Liver (tissue), 9 donors: Measurements from ENCODE around the gene UNC13C. TPM values are rescaled to one million over a fixed set of nuclear protein-coding genes. Genes with fewer than 3 reads are reported as not detected.

Source experiments
- DNase-seq: peaks from one replicate; pipeline ENCODE4 v3.0.0-alpha.2; 2017; ENCODE audit warnings: low spot score
- H3K27ac ChIP-seq, 2 donors: one replicate each; pipeline ENCODE4 v1.7.0; 2013; ENCODE audit warnings: inconsistent platforms in 2 of 2, low read length in 2 of 2, control low read depth in 1 of 2, low read depth in 1 of 2, mild to moderate bottlenecking in 1 of 2
- H3K27me3 ChIP-seq, 4 donors: one replicate each; pipeline versions ENCODE4 v1.6.1 to v1.7.0; 2013; ENCODE audit warnings: low read length in 3 of 4, inconsistent platforms in 1 of 4, mild to moderate bottlenecking in 1 of 4, moderate library complexity in 1 of 4; ENCODE audit not compliant: control insufficient read depth in 4 of 4, insufficient read depth in 4 of 4
- H3K36me3 ChIP-seq, 4 donors: one replicate each; pipeline versions ENCODE4 v1.6.1 to v1.7.0; 2013; ENCODE audit warnings: low read length in 3 of 4, mild to moderate bottlenecking in 3 of 4, low read depth in 1 of 4, moderate library complexity in 1 of 4; ENCODE audit not compliant: control insufficient read depth in 4 of 4, insufficient read depth in 3 of 4
- H3K4me1 ChIP-seq, 4 donors: one replicate each; pipeline versions ENCODE4 v1.6.1 to v1.7.0; 2013; ENCODE audit warnings: low read length in 3 of 4, mild to moderate bottlenecking in 3 of 4, moderate library complexity in 1 of 4; ENCODE audit not compliant: control insufficient read depth in 4 of 4, insufficient read depth in 4 of 4
- H3K4me3 ChIP-seq, 3 donors: one replicate each; pipeline versions ENCODE4 v1.6.1 to v1.7.0; 2013; ENCODE audit warnings: low read length in 3 of 3, control low read depth in 1 of 3, low read depth in 1 of 3, mild to moderate bottlenecking in 1 of 3
- H3K9ac ChIP-seq, 2 donors: one replicate each; pipeline ENCODE4 v1.7.0; 2013; ENCODE audit warnings: low read length in 2 of 2, mild to moderate bottlenecking in 2 of 2, moderate library complexity in 2 of 2, control low read depth in 1 of 2, low read depth in 1 of 2
- H3K9me3 ChIP-seq, 4 donors: one replicate each; pipeline versions ENCODE4 v1.6.1 to v1.7.0; 2013; ENCODE audit warnings: low read length in 3 of 4; ENCODE audit not compliant: control insufficient read depth in 4 of 4
- ATF3 ChIP-seq: IDR thresholded peaks from 2 replicates; pipeline ENCODE4 v1.6.1; 2016; ENCODE audit warnings: antibody characterized with exemption
- CTCF ChIP-seq: fragments of 150-350 bp; IDR thresholded peaks from 2 replicates; pipeline ENCODE4 v1.5.1; 2017; ENCODE audit warnings: improper control_type of control experiment, low read depth, low read length; ENCODE audit not compliant: missing input control
- EGR1 ChIP-seq, 2 donors: IDR thresholded peaks; 2 replicates each; pipeline ENCODE4 v1.6.1; 2016 to 2018; ENCODE audit warnings: antibody characterized with exemption in 2 of 2, low read depth in 2 of 2
- FOXA1 ChIP-seq: IDR thresholded peaks from 2 replicates; pipeline ENCODE4 v1.6.1; 2016; ENCODE audit warnings: antibody characterized with exemption
- GABPA ChIP-seq, 2 donors: IDR thresholded peaks in 1 of 2; conservative IDR thresholded peaks in 1 of 2; 2 replicates each; pipeline ENCODE4 v1.6.1; 2016; ENCODE audit warnings: antibody characterized with exemption in 2 of 2, mild to moderate bottlenecking in 1 of 2, moderate library complexity in 1 of 2
- HNF4A ChIP-seq, 2 donors: conservative IDR thresholded peaks; 2 replicates each; pipeline ENCODE4 v1.6.1; 2016; ENCODE audit warnings: antibody characterized with exemption in 2 of 2, mild to moderate bottlenecking in 2 of 2
- HNF4G ChIP-seq: IDR thresholded peaks from 2 replicates; pipeline ENCODE4 v1.6.1; 2016; ENCODE audit warnings: antibody characterized with exemption
- JUND ChIP-seq, 2 donors: IDR thresholded peaks; 2 replicates each; pipeline ENCODE4 v1.6.1; 2016; ENCODE audit warnings: antibody characterized with exemption in 2 of 2
- MAX ChIP-seq: IDR thresholded peaks from 2 replicates; pipeline ENCODE4 v1.6.1; 2016; ENCODE audit warnings: antibody characterized with exemption
- NR2F2 ChIP-seq: IDR thresholded peaks from 2 replicates; pipeline ENCODE4 v1.6.1; 2016; ENCODE audit warnings: antibody characterized with exemption
- RAD21 ChIP-seq, 2 donors: IDR thresholded peaks; 2 replicates each; pipeline ENCODE4 v1.6.1; 2016; ENCODE audit warnings: antibody characterized with exemption in 2 of 2, mild to moderate bottlenecking in 2 of 2
- REST ChIP-seq: IDR thresholded peaks from 2 replicates; pipeline ENCODE4 v1.6.1; 2016; ENCODE audit warnings: antibody characterized with exemption, mild to moderate bottlenecking
- RXRA ChIP-seq, 2 donors: IDR thresholded peaks; 2 replicates each; pipeline ENCODE4 v1.6.1; 2017 to 2018; ENCODE audit warnings: antibody characterized with exemption in 2 of 2, mild to moderate bottlenecking in 1 of 2
- SP1 ChIP-seq: IDR thresholded peaks from 2 replicates; pipeline ENCODE4 v1.6.1; 2018; ENCODE audit warnings: antibody characterized with exemption, mild to moderate bottlenecking
- TAF1 ChIP-seq: conservative IDR thresholded peaks from 2 replicates; pipeline ENCODE4 v1.6.1; 2016; ENCODE audit warnings: antibody characterized with exemption, mild to moderate bottlenecking
- ZBTB33 ChIP-seq: IDR thresholded peaks from 2 replicates; pipeline ENCODE4 v1.6.1; 2016; ENCODE audit warnings: antibody characterized with exemption
- WGBS: extraction: QIAGEN DNeasy Blood & Tissue Kit; methylation state at CpG from one replicate; pipeline ENCODE4 v1.1.7; 2013; 5-methylcytosine and 5-hydroxymethylcytosine counted together
- polyA plus RNA-seq, 2 donors: library from polyadenylated mRNA; stranded (reverse) in 1 of 2; unstranded in 1 of 2; fragments of 200-250 nt in 1 of 2; fragments of >200 nt in 1 of 2; fragmentation: Nextera tagmentation in 1 of 2; extraction: Ambion mirVana in 1 of 2; gene quantifications; one replicate each; pipeline versions ENCODE4 v1.2.1 to v1.2.3, GENCODE V29; 2013 to 2015
- total RNA-seq, 2 donors: library from RNA; depleted of rRNA; stranded (reverse); fragments of >200 nt; gene quantifications; one replicate each; pipeline ENCODE4 v1.2.3, GENCODE V29; 2014
- donor health status: healthy.
- donor health status: healthy.
- donor health status: healthy.
- donor health status: healthy.
- donor health status: healthy.

UNC13C gene
- total and polyA plus RNA-seq, 4 donors: 0.19 TPM; not detected in 3

GRCh38 chr15:54109014-54109413, 130.8 kb downstream of the UNC13C start:
- TF ChIP-seq TAF1 (no peak), SP1 (no peak), NR2F2 (no peak), RXRA (IDR thresholded peaks at IDR 0.05) (no peak), JUND (IDR thresholded peaks at IDR 0.05) (no peak), ZBTB33 (no peak), HNF4A (conservative IDR thresholded peaks at IDR 0.05) (no peak), CTCF (no peak), HNF4G (no peak), MAX (no peak)
- Histone ChIP-seq H3K4me3 (no peak overlapping the region), H3K36me3 (no peaks in the 10 kb centered on the region), H3K9ac (no peak overlapping the region), H3K27ac (no peak overlapping the region), H3K27me3 (peaks cover 0 to 2% (median 0%) of the 10 kb centered on the region in 4 donors), H3K9me3 (no peaks in the 10 kb centered on the region), H3K4me1 (no peaks in the 10 kb centered on the region)
- no peak for DNase-seq
- WGBS: 70% methylated on average over 2 of the region's 2 CpGs

- Histone ChIP-seq H3K4me3 (no peak overlapping the region), H3K4me1 (no peaks in the 10 kb centered on the region), H3K27me3 (no peaks in the 10 kb centered on the region), H3K9ac (no peak overlapping the region), H3K27ac (no peak overlapping the region), H3K36me3 (no peaks in the 10 kb centered on the region), H3K9me3 (no peaks in the 10 kb centered on the region)
- no peak for DNase-seq
- TF ChIP-seq GABPA (IDR thresholded peaks at IDR 0.05 in 1 of 2, conservative IDR thresholded peaks at IDR 0.05 in 1 of 2): no peak
- TF ChIP-seq FOXA1: no peak
- no peak for TF ChIP-seq RAD21 (IDR thresholded peaks at IDR 0.05)
- TF ChIP-seq SP1: no peak
- no peak for TF ChIP-seq REST
- no peak for TF ChIP-seq JUND (IDR thresholded peaks at IDR 0.05)
- no peak for TF ChIP-seq RXRA (IDR thresholded peaks at IDR 0.05)
- no peak for TF ChIP-seq EGR1 (IDR thresholded peaks at IDR 0.05; ENCODE audit: low read depth in 2 of 2)
- TF ChIP-seq MAX: no peak
- no peak for TF ChIP-seq ATF3
- TF ChIP-seq ZBTB33: no peak
- 75% methylated on average over 3 of the region's 3 CpGs for WGBS
Observed at GRCh38 chr15:54119051-54119450, 140.8 kb downstream of the UNC13C start.
